ENCODE measurements around the gene C1orf174.

GRCh38 chr1:3874736-3875135, 25.3 kb downstream of the C1orf174 start:
- TF ChIP-seq TAF1 (IDR thresholded peaks at IDR 0.05; ENCODE audit: low read depth, low read length): no peak
- TF ChIP-seq POLR2A (IDR thresholded peaks at IDR 0.05; ENCODE audit: low read depth, low read length): no peak
- no peak for TF ChIP-seq POLR2AphosphoS5 (IDR thresholded peaks at IDR 0.05; ENCODE audit: low read depth, low read length)
- TF ChIP-seq PAX5 (IDR thresholded peaks at IDR 0.05; ENCODE audit: insufficient read depth, low read length, severe bottlenecking): no peak
- TF ChIP-seq SPI1 (IDR thresholded peaks at IDR 0.05; ENCODE audit: low read depth, low read length): no peak
- TF ChIP-seq POU2F2 (IDR thresholded peaks at IDR 0.05; ENCODE audit: low read depth, low read length): no peak
